Effector CD4-positive, alpha-beta T cell (primary cell): ENCODE measurements around the gene CYP27A1.

Experiments
- DNase-seq: peaks from one replicate; pipeline ENCODE4 v3.0.0-alpha.2; 2020

Gene CYP27A1

DNA sequence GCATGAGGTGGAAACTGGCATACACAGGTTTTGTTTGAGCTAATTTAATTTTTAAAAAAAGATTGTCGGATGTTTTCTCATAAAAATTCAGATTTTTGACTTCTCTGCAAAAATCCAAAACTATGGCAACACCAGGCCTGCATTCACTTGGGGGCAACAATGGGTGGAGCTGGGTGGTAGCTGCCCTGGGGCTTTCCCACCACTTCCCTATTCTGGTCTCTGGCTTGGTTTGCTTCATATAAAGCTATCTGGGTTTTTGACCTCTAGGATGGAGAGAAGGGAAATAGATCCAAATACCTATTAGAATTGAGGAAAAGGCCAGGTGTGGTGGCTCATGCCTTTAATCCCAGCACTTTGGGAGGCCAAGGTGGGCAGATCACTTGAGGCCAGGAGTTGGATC is 5.5 kb upstream of the CYP27A1 start:
- DNase-seq: no peak

DNA sequence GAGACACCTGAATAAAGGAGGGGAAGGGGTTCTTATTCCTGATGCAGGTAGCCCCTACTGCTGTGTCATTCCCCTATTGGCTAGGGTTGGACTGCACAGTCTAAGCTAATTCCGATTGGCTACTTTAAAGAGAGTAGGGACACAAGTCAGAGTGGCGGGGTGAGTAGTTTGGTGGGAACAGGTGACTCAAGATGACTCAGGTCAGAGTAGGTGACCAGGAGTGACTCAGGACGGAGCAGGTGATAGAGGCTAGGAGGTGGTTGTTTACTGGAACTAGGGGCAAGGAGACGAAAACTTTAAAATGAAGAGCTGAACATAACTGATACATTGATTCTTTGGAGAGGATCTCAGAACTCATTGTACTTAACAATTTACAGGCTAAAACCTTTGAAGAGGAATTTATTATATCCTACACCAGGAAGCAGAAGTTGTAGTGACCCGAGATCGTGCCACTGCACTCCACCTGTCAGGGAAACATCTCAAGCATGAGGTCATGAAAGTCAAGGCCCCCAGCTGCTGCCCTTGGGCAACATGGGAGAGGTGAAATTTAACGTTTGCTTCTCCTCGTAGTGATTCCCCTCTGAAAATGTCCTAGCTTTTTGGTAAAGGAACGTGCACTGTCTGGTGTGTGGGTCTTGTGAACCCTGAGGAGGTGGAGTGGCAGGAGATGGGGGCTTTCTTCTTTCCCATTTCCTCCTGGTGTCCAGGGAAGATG is 4.5 kb upstream of the CYP27A1 start:
- DNase-seq: no peak

DNA sequence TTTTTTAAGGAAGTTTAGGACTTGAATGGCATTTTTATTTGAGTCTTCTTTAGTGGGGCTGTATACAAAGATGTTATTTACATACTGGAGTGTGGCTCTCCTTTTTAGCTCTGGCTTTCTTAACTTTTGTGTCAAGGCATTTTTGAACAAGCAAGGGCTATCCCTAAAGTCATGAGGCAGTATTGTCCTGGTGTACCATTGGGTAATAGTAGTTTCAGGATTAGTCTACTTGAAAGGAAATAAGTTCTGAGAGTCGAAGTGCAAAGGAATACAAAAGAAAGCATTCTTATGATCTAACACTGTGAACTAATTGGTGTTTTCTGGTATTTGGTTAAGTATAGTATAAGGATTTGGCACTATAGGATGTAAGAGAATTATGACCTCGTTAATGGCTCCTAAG is 1.9 kb upstream of the CYP27A1 start:
- DNase-seq: no peak

DNA sequence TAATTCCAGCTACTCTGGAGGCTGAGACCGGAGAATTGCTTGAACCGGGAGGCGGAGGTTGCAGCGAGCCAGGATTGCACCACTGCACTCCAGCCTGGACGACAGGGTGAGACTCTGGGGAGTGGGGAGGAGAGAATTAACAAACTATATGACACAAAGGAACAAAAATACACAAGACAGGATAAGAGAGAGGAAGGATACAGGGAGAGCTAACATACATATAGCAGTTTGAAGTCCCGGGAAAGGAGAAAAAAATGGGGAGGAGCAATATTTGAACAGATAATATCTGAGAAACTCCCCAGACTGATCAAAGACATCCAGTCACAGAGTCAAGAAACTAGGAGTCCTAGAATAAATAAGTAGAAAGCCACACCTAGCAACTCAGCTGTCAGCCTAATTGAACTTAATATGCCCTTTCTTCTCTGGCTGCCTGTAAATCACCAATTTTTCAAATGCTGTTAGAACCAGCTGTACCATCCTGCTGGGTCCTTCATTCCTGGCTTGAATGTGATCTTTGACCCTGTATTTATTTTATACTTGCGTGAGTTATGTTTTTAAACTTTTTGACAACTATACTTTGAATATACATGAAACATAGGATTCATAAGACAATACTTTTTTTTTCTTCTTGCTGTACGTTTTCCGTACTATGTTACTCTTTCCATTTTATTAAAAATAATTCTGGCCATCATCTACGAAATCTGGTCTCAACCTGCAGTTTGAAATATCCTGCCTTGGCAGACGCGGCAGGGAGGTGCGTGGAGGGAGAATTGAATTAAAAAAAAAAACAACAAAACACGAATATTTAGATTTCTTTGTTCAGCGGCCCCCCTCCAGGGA is 876 bp upstream of the CYP27A1 start:
- DNase-seq: no peak

DNA sequence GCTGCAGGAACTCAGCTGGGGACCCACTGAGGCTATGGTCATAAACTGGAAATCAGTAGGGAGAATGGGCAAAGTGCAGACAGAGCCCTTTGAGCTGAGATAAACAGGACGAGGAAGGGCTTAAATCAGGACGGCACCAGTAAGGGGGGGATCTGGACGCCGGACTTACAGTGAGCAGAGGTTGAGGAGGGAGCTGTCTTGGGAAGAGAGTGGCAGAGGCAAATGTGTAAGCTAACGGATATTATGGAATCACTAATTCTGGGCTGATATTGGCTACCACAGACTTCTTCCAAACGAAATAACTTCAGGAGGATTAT is 539 bp downstream of the CYP27A1 start:
- DNase-seq: no peak

DNA sequence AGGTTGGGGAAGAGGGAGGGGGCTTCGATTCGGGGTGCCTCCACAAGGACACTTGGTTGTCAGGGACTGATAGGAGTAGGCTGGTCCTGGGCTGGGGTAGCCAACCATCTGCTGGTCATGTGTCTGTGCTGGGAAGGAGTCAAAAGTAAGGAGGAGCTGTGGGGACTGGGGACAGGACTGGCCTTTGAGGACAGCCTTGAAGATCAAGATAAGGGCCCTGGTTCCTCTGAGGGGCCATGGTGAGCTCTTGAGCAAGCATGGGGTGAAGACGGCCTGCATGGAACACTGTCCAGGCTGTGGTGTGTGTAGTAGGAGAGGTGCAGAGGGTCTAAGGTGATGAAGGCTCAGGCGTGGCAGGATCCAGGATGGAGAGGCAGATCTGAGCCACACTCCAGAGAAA is 1.7 kb downstream of the CYP27A1 start:
- no peak for DNase-seq

DNA sequence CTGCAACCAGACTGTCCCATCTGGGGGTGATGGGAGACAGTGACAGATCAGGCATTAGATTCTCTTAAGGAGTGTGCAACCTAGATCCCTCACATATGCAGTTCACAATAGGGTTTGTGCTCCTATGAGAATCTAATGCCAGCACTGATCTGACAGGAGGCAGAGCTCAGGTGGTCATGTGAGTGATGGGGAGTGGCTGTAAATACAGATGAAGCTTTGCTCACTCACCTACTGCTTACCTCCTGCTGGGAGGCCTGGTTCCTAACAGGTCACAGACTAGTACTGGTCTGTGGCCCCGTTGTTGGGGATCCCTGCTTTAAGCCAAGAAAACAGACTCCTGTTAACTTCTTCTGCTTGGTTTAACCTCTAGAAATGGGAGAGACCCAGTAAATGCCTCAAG is 3.2 kb downstream of the CYP27A1 start:
- DNase-seq: no peak

DNA sequence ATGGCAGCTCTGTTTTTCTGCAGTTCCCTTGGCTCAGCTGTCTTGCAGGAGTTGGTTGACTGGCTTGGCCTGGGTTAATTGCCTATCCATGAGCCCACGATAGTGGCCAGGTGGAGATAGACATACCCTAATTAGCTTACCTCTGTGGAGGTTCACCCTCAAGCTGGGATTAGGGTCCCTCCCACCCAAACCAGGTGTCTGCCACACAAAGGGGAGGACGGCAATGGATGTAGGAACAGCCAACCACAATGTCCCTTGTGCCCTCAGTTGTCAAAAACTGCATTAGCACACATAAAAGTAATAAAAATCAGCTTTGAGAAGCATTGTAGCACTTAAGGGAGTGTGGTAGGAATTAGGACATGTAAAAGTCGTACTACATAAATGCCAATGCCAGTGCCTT is 4.2 kb downstream of the CYP27A1 start:
- DNase-seq: no peak

DNA sequence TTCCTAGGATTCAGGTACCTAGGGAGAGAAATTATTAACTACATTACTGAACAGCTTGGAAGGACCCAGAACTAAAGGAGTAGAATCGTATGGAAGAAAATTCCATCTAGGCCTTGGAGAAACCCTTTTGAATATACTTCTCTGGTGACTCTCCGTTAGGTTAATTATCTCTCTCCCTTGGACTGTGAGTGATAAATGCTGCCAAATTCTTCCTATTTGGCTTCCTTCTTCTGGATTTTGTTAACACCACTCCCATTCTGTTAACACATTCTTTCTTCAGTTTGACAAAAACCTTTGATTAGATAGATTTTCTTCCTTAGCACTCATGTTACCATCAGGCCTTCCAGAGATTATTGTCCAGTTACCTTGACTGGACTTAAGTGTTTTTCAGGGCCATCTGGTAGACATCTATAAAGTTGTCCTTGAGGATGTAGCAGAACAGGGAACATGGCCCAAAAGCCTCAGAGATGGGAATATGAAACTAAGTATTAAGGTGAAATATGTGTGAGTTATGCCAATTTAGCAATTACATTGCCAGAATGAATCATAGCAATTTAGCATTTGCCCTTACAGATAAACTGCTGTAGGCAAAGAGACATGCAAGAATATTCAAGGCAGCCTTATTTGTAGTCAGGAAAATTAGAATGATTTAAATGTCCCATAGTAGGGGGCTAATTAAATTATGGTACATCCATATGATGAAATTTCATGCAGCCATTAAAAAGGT is 6.7 kb downstream of the CYP27A1 start:
- no peak for DNase-seq

DNA sequence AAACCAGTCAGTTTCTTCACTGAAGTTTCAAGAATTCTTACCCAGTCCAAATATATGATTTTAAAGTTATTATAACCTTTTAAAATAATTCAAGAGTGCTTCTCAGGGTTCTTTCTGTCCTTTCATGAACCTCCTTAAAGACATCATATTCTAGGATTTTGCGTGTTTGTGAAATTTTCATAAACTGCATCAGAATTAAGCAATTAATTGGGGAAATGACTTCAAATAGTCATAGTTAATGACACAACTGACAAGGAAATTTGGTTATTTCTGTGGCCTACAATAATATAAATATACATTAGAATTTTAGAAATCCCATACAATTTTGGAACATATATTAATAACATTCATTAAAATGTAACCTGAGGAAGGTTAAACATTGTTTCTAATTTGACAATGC is 10.5 kb downstream of the CYP27A1 start:
- DNase-seq: no peak

DNA sequence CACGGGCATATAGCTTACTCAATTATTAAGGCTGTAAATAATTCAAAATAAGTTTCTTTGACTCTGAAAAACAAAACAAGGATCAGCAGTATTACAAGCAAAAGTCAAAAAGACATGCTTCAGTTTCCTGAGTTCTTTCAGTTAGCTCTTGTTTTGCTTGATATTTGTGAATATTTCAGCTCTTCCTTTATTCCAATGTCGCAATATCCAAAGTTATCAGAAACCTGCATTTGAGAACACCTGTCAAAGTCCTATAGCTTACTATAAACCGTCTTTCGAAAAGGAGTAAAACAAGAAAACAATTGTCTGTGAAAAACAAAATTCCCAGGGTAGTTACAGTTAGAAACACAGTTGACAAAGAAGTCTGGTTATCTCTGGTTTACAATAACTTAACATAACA is 14.7 kb downstream of the CYP27A1 start:
- no peak for DNase-seq

DNA sequence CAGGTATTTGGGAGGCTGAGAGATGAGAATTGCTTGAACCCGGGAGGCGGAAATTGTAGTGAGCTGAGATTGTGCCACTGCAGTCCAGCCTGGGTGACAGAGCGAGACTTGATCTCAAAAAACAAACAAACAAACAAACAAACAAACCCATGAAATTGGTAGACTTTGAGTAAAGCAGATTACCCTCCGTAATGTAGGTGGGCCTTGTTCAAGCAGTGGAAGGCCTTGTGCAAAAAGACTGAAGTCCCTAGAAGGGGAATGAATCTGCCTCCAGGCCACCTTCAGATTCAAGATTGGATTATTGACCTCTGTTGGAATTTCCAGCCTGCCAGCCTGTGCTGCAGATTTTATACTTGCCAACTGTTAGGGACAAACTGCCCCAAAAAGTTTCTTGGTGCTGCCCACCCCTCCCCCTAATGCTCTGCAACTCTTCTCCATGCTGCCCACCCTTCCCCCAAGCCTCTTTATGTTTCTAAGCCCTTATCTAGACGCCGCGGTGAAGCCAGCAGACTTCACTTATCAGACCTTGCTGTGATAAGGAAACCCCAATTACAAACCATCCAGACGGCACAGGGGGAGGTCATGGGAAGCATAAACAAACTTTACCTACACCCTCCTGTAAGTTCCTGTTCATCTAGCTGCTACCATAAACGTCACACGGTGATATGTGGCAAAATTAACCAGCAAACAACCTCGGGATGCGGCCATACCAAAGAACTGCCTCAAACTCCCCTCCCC is 17.0 kb downstream of the CYP27A1 start:
- no peak for DNase-seq

DNA sequence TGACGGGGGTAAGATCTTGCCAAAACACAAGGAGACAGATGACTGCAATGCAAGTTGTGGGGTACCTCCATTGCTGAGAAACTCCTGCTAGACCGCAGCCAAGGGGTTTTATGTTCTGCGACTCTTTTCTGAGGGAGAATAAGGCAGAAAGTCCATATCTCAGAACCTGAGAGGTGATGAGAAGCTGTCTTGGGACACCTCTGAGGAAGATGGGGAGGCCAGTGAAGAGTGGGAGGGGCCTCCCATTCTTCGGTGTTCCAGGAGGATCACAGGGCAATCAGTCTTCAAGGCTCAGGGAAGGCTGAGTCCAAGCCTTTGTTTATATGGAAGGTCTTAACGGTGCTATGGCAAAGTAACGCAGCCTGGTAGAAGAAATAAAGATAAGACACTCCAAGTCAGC is 18.0 kb downstream of the CYP27A1 start:
- no peak for DNase-seq

DNA sequence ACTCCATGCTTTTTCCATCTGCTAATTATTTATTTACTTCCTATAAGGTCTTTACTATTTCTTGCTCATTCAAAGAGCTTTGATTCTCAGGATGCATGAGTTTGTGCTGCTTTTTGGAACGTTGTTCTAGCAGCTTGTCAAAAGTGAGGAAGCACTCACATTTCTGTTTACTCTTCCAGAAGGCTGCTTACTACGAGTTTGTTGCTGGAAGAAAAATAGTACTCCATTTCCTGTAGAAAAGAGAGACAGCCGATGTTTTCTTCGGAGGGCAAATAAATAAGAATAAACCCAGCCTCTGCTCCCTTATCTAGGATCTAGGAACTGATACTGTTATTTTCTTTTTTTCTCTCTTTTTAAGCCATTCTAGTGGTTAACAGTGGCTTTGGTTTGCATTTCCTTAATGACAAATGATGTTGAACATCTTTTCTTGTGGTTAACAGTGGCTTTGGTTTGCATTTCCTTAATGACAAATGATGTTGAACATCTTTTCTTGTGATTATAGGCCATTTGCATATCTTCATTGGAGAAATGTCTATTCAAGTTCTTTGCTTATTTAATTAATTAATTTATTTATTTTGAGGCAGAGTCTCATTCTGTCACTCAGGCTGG is 20.5 kb downstream of the CYP27A1 start:
- no peak for DNase-seq

DNA sequence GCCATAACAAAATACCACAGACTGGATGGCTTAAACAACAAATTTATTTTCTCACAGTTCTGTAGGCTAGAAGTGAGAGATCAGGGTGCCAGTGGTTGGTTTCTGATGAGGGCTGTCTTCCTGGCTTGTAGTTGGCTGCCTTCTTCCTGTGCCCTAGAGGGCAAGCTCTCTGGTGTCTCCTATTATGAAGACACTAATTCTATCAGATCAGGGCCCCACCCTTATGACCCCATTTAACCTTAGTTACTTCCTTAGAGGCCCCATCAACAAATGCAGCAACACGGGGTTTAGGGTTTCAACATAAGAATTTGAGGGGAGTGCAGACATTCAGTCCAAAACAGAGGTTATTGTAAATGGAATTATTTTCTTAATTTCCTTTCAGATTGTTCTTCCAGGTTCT is 22.9 kb downstream of the CYP27A1 start:
- DNase-seq: no peak

DNA sequence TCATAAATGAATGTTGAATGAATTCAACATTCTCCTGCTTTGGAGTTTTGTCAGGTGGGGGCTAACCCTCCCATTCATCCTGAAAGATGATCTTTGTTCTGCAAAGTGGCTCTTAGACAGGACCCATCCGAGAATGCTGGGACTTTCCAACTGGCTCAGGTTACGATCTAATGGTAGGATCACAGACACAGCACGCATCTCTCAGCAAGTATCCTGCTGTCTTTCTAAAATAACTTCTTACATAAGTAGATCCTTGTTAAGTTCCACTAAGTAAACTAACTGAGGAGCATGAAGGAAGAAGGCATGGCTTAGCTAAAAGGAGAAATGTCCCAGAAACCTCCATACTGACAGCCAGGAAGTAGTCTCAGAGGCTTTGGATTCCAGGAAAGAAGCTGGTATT is 23.7 kb downstream of the CYP27A1 start:
- DNase-seq: no peak

DNA sequence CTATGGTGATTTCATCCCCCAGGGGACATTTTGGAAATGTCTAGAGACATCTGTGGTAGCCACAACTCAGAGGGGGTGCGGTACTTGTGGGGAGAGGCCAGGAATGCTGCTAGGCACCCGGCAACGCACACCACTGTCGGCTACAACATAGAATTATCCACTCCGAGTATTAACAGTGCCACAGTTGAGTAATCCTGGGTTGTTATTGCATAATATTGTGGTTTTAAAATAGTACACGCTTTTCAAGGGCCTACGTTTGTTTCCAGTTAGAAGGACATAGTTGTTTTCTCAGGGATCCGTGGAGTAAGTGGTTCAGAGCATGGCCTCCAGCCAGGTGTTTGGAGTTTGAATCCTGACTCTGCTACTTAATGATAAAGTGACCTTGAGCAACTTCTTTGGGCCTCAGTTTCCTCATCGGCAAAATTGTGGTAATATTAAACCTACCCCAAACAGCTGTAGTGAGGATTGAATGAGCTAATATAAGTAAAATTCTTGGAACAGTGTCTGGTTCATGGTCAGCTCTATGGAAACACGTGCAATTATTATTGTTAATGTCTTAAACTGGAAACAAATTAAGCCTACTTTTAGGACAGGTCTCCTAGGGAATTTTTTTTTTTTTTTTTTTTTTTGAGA is 24.5 kb downstream of the CYP27A1 start:
- DNase-seq: no peak

DNA sequence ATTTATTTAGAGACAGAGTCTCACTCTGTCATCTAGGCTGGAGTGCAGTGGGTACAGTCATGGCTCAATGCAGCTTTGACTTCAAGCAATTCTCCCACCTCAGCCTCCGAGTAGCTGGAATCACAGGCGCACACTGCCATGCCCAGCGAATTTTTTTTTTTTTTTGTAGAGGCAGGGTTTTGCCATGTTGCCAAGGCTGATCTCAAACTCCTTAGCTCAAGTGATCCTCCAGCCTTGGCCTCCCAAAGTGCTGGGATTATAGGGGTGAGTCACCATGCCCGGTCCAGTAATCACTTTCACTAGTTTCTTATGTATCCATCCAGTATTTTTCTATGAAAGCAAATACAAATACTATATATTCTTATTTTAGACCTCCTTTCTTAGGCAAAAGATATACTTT is 25.7 kb downstream of the CYP27A1 start:
- DNase-seq: no peak

DNA sequence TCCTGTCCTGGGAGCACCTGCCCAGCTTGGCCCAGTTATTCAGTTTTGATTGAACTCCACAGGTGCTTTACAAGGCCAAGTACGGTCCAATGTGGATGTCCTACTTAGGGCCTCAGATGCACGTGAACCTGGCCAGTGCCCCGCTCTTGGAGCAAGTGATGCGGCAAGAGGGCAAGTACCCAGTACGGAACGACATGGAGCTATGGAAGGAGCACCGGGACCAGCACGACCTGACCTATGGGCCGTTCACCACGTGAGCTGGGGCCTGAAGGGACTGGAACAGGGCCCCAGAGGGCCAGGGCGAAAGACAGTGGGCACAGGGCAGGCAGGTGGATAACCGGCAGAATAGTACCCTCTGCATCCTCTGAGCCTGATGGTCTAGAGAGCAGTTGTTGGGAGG is 27.6 kb downstream of the CYP27A1 start:
- no peak for DNase-seq

DNA sequence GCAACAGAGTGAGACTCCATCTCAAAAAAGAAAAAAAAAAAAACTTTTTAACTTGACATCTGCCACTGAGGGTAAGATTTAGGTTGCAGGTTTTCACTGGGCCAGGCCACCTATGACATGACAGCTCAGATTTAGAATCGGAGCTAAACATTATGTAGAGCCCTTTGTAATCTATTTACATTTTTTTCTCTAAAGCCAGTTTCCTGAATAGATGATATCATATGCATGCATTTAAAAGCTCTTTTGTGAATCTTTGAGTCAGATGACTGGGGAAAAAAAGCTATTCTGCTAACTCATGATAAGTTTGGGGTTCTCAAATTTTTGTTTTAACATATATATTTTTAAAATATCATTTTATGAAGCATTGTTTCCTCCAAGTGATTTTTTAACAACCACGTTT is 28.3 kb downstream of the CYP27A1 start:
- DNase-seq: no peak

DNA sequence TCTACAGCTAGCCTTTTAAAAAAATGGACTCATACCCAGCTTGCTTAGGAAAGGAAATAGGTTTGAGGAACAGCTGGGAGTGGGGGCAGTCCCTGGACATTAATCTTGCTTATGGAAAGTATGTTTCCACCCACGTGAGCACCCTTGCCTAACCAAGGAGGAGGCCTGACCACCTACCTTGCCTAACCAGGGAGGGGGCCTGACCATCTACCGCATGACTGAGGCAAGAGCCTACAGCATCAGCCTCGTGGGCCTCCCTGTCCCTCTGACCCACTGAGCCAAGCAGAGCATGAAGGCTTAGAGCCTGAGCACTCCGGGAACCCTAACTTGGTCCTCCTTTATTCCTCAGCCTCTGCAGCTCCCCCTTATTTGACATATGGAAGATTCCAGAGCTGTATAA is 29.4 kb downstream of the CYP27A1 start:
- no peak for DNase-seq

DNA sequence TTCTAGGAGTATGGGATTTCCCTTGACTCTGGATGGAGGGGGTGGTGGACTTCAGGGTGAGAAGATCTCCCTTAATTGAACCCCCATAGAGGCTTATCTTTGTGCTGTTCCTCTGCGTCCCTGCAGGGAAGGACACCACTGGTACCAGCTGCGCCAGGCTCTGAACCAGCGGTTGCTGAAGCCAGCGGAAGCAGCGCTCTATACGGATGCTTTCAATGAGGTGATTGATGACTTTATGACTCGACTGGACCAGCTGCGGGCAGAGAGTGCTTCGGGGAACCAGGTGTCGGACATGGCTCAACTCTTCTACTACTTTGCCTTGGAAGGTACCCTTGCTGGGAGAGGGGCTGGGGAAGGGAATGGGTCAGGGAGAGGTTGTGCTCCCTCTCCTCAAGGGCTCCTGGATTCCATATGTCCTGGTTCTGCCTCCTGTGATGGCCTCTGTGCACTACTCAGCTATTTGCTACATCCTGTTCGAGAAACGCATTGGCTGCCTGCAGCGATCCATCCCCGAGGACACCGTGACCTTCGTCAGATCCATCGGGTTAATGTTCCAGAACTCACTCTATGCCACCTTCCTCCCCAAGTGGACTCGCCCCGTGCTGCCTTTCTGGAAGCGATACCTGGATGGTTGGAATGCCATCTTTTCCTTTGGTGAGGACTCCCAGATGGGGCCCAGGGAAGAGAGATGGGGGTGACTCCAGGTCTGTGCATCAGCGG is 30.3 kb downstream of the CYP27A1 start:
- DNase-seq: no peak
